HEK293 (cell line): ENCODE measurements around the gene NOL9.

Source experiments
- BCL11B ChIP-seq: fragments of 450-650 bp; formaldehyde crosslinking; IDR thresholded peaks from 2 replicates; pipeline ENCODE4 v1.5.1; 2016; ENCODE audit warnings: low read depth, missing biosample characterization, missing genetic modification characterization
- KLF10 ChIP-seq: fragments of 450-650 bp; IDR thresholded peaks from 2 replicates; pipeline ENCODE4 v1.5.1; 2018; ENCODE audit warnings: missing biosample characterization, mild to moderate bottlenecking, missing genetic modification characterization
- KLF16 ChIP-seq: fragments of 450-650 bp; formaldehyde crosslinking; IDR thresholded peaks from 2 replicates; pipeline ENCODE4 v1.5.1; 2017; ENCODE audit warnings: missing biosample characterization, missing genetic modification characterization
- KLF7 ChIP-seq: fragments of 450-650 bp; formaldehyde crosslinking; IDR thresholded peaks from 2 replicates; pipeline ENCODE4 v1.5.1; 2016; ENCODE audit warnings: missing biosample characterization, missing genetic modification characterization, borderline replicate concordance
- KLF8 ChIP-seq: fragments of 450-650 bp; formaldehyde crosslinking; IDR thresholded peaks from 2 replicates; pipeline ENCODE4 v1.5.1; 2016; ENCODE audit warnings: missing biosample characterization, missing genetic modification characterization
- OSR2 ChIP-seq: fragments of 450-650 bp; formaldehyde crosslinking; IDR thresholded peaks from 2 replicates; pipeline ENCODE4 v1.5.1; 2016; ENCODE audit warnings: missing biosample characterization, missing genetic modification characterization
- SCRT2 ChIP-seq: fragments of 450-650 bp; formaldehyde crosslinking; IDR thresholded peaks from 2 replicates; pipeline ENCODE4 v1.5.1; 2016; ENCODE audit warnings: missing biosample characterization, missing genetic modification characterization
- SP2 ChIP-seq: fragments of 450-650 bp; formaldehyde crosslinking; IDR thresholded peaks from 2 replicates; pipeline ENCODE4 v1.5.1; 2016; ENCODE audit warnings: missing biosample characterization, missing genetic modification characterization
- SP3 ChIP-seq: fragments of 450-650 bp; formaldehyde crosslinking; IDR thresholded peaks from 2 replicates; pipeline ENCODE4 v1.5.1; 2016; ENCODE audit warnings: missing biosample characterization, missing genetic modification characterization
- ZBTB8A ChIP-seq: fragments of 450-650 bp; formaldehyde crosslinking; IDR thresholded peaks from 2 replicates; pipeline ENCODE4 v1.5.1; 2016; ENCODE audit warnings: missing biosample characterization, missing genetic modification characterization
- ZNF280C ChIP-seq: fragments of 450-650 bp; formaldehyde crosslinking; IDR thresholded peaks from 2 replicates; pipeline ENCODE4 v1.5.1; 2016; ENCODE audit warnings: missing biosample characterization, missing genetic modification characterization
- ZNF311 ChIP-seq: fragments of 450-650 bp; formaldehyde crosslinking; IDR thresholded peaks from 2 replicates; pipeline ENCODE4 v1.5.1; 2017; ENCODE audit warnings: missing biosample characterization, missing genetic modification characterization, borderline replicate concordance
- ZNF449 ChIP-seq: fragments of 450-650 bp; formaldehyde crosslinking; IDR thresholded peaks from 2 replicates; pipeline ENCODE4 v1.5.1; 2017; ENCODE audit warnings: missing biosample characterization, mild to moderate bottlenecking, missing genetic modification characterization, moderate library complexity
- ZNF513 ChIP-seq: fragments of 450-650 bp; IDR thresholded peaks from 2 replicates; pipeline ENCODE4 v1.5.1; 2018; ENCODE audit warnings: missing biosample characterization, missing genetic modification characterization
- ZNF561 ChIP-seq: fragments of 450-650 bp; IDR thresholded peaks from 2 replicates; pipeline ENCODE4 v1.5.1; 2018; ENCODE audit warnings: missing biosample characterization, missing genetic modification characterization, borderline replicate concordance
- ZNF580 ChIP-seq: fragments of 450-650 bp; formaldehyde crosslinking; IDR thresholded peaks from 2 replicates; pipeline ENCODE4 v1.5.1; 2016; ENCODE audit warnings: missing biosample characterization, missing genetic modification characterization
- ZNF585B ChIP-seq: fragments of 450-650 bp; formaldehyde crosslinking; IDR thresholded peaks from 2 replicates; pipeline ENCODE4 v1.5.1; 2016; ENCODE audit warnings: missing biosample characterization, missing genetic modification characterization
- ZNF660 ChIP-seq: fragments of 450-650 bp; IDR thresholded peaks from 2 replicates; pipeline ENCODE4 v1.5.1; 2018; ENCODE audit warnings: missing biosample characterization, mild to moderate bottlenecking, missing genetic modification characterization
- ZNF791 ChIP-seq: fragments of 450-650 bp; formaldehyde crosslinking; IDR thresholded peaks from 2 replicates; pipeline ENCODE4 v1.5.1; 2016; ENCODE audit warnings: missing biosample characterization, missing genetic modification characterization
- ZSCAN30 ChIP-seq: fragments of 450-650 bp; IDR thresholded peaks from 2 replicates; pipeline ENCODE4 v1.5.1; 2018; ENCODE audit warnings: missing biosample characterization, mild to moderate bottlenecking, missing genetic modification characterization, moderate library complexity
- TF ChIP-seq, protein P1 (sequence below): fragments of 450-650 bp; formaldehyde crosslinking; IDR thresholded peaks from 2 replicates; pipeline ENCODE4 v1.5.1; 2016; ENCODE audit warnings: missing biosample characterization, missing genetic modification characterization, borderline replicate concordance
- TF ChIP-seq, protein P2 (sequence below): fragments of 450-650 bp; formaldehyde crosslinking; optimal IDR thresholded peaks from 2 replicates; pipeline ENCODE3; 2016; ENCODE audit warnings: missing biosample characterization, mild to moderate bottlenecking, missing genetic modification characterization
- TF ChIP-seq, protein P3 (sequence below): fragments of 450-650 bp; formaldehyde crosslinking; IDR thresholded peaks from 2 replicates; pipeline ENCODE4 v1.5.1; 2016; ENCODE audit warnings: missing biosample characterization, missing genetic modification characterization

Gene NOL9

DNA sequence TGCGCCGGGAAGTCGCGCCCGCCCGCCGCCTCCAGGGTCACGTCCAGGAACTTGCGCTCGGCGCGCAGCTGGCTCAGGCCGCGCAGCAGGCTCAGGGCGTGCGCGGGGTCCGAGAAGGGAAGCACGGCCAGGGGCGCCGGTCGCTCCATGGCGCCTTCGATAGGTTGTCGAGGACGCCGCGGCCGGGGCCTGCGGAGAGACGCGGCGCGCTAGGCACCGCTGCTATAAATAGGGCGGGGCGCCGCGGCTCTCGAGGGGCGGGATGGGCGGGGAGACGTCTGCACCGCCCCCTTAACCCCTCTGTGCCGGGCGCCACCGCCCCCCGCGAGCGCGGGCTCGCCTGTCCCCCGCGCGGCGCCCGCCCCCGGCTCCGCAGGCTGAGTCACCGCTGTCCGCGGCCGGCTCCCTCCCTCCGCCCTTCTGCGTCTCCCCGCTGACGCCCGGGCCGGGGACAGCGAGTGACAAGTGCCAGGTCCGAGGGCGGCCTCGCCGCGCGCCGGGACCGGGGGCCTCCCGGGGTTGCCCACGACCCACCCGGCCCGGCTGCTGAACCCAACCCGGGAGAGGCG lies 48.4 kb upstream of the NOL9 start, which contains the start of gene KLHL21 (continued):
- TF ChIP-seq KLF7, result no peak
- TF ChIP-seq ZNF280C (tag by site-specific recombination), result no peak
- peak; percentile 93 for TF ChIP-seq KLF10
- no peak for TF ChIP-seq ZNF311
- peak; percentile 70 for TF ChIP-seq ZNF660 (tag by site-specific recombination)
- TF ChIP-seq KLF8 (tag by site-specific recombination), result peak; percentile 65; the same call in 1 of the 2 replicates
- no peak for TF ChIP-seq ZNF449 (tag by site-specific recombination)
- 0 out of 2 replicates have a peak, but pooled peaks have one; percentile 27 for TF ChIP-seq ZNF791 (tag by site-specific recombination)
- TF ChIP-seq, protein P1, sequence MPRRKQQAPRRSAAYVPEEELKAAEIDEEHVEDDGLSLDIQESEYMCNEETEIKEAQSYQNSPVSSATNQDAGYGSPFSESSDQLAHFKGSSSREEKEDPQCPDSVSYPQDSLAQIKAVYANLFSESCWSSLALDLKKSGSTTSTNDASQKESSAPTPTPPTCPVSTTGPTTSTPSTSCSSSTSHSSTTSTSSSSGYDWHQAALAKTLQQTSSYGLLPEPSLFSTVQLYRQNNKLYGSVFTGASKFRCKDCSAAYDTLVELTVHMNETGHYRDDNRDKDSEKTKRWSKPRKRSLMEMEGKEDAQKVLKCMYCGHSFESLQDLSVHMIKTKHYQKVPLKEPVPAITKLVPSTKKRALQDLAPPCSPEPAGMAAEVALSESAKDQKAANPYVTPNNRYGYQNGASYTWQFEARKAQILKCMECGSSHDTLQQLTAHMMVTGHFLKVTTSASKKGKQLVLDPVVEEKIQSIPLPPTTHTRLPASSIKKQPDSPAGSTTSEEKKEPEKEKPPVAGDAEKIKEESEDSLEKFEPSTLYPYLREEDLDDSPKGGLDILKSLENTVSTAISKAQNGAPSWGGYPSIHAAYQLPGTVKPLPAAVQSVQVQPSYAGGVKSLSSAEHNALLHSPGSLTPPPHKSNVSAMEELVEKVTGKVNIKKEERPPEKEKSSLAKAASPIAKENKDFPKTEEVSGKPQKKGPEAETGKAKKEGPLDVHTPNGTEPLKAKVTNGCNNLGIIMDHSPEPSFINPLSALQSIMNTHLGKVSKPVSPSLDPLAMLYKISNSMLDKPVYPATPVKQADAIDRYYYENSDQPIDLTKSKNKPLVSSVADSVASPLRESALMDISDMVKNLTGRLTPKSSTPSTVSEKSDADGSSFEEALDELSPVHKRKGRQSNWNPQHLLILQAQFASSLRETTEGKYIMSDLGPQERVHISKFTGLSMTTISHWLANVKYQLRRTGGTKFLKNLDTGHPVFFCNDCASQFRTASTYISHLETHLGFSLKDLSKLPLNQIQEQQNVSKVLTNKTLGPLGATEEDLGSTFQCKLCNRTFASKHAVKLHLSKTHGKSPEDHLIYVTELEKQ (tag by site-specific recombination), result no peak
- TF ChIP-seq SP3, result peak; percentile 54; the same call in 1 of the 2 replicates
- TF ChIP-seq, protein P2, sequence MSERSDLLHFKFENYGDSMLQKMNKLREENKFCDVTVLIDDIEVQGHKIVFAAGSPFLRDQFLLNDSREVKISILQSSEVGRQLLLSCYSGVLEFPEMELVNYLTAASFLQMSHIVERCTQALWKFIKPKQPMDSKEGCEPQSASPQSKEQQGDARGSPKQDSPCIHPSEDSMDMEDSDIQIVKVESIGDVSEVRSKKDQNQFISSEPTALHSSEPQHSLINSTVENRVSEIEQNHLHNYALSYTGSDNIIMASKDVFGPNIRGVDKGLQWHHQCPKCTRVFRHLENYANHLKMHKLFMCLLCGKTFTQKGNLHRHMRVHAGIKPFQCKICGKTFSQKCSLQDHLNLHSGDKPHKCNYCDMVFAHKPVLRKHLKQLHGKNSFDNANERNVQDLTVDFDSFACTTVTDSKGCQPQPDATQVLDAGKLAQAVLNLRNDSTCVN (tag by site-specific recombination), result peak; percentile 51
- peak; percentile 60 for TF ChIP-seq SP2
- 0 out of 2 replicates have a peak, but pooled peaks have one; percentile 41 for TF ChIP-seq ZNF513 (tag by site-specific recombination)
- TF ChIP-seq ZNF585B (tag by site-specific recombination), result no peak
- no peak for TF ChIP-seq OSR2 (tag by site-specific recombination)
- TF ChIP-seq ZNF580 (tag by site-specific recombination), result peak; percentile 21; the same call in 1 of the 2 replicates
- TF ChIP-seq, protein P3, sequence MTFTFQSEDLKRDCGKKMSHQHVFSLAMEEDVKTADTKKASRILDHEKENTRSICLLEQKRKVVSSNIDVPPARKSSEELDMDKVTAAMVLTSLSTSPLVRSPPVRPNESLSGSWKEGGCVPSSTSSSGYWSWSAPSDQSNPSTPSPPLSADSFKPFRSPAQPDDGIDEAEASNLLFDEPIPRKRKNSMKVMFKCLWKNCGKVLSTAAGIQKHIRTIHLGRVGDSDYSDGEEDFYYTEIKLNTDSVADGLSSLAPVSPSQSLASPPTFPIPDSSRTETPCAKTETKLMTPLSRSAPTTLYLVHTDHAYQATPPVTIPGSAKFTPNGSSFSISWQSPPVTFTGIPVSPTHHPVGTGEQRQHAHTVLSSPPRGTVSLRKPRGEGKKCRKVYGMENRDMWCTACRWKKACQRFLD, result no peak
- TF ChIP-seq BCL11B (tag by site-specific recombination), result 0 out of 2 replicates have a peak, but pooled peaks have one; percentile 17
- TF ChIP-seq ZBTB8A, result peak; percentile 89
- peak; percentile 63 for TF ChIP-seq ZSCAN30 (tag by site-specific recombination)
- TF ChIP-seq SCRT2, result no peak
- peak; percentile 73; the same call in 1 of the 2 replicates for TF ChIP-seq ZNF561 (tag by site-specific recombination)
- TF ChIP-seq KLF16, result 0 out of 2 replicates have a peak, but pooled peaks have one; percentile 4
